OCI-LY7 (cell line): ENCODE results near the gene FBXO28.

Source experiments
- EZH2phosphoT487 ChIP-seq: fragments of 200-600 bp; sonication (generic); IDR thresholded peaks from 2 replicates; pipeline ENCODE4 v1.6.1; 2018; ENCODE audit warnings: low read depth, borderline replicate concordance, mild to moderate bottlenecking, mixed run types, antibody characterized with exemption, low read length, moderate library complexity, mixed read lengths
- TF ChIP-seq, protein P1 (sequence below): fragments of 200-600 bp; sonication (generic); conservative IDR thresholded peaks from 2 replicates; pipeline ENCODE4 v1.5.1; 2014; ENCODE audit warnings: mild to moderate bottlenecking, antibody characterized with exemption, low read length, moderate library complexity, mixed read lengths

DNA sequence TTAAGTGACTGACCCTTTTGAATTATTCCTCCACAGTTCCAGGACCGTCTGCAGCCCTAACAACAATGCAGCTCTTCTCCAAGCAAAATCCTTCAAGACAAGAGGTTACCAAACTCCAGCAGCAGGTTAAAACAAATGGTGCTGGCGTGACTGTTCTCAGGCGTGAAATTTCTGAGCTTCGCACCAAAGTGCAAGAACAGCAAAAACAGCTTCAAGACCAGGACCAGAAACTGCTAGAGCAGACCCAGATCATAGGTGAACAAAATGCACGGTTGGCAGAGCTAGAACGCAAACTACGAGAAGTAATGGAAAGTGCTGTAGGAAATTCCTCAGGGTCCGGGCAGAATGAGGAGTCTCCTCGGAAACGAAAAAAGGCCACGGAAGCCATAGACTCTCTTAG is 43.4 kb downstream of the FBXO28 start:
- TF ChIP-seq, protein P1, sequence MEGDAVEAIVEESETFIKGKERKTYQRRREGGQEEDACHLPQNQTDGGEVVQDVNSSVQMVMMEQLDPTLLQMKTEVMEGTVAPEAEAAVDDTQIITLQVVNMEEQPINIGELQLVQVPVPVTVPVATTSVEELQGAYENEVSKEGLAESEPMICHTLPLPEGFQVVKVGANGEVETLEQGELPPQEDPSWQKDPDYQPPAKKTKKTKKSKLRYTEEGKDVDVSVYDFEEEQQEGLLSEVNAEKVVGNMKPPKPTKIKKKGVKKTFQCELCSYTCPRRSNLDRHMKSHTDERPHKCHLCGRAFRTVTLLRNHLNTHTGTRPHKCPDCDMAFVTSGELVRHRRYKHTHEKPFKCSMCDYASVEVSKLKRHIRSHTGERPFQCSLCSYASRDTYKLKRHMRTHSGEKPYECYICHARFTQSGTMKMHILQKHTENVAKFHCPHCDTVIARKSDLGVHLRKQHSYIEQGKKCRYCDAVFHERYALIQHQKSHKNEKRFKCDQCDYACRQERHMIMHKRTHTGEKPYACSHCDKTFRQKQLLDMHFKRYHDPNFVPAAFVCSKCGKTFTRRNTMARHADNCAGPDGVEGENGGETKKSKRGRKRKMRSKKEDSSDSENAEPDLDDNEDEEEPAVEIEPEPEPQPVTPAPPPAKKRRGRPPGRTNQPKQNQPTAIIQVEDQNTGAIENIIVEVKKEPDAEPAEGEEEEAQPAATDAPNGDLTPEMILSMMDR, result no peak
- TF ChIP-seq EZH2phosphoT487, result no peak
